Measurements from ENCODE around the gene BRSK1. TPM values are rescaled to one million over a fixed set of nuclear protein-coding genes. Genes with fewer than 3 reads are reported as not detected.
A peak's percentile ranks its signal among the peaks of the same experiment; 100 is the strongest.

Gene BRSK1
- total RNA-seq, 1 donor = 5.2 TPM

GRCh38 chr19:55347442-55348009 is 63.7 kb downstream of the BRSK1 start:
- DNase-seq (ENCODE audit: low read depth) = no peak
- no peak overlapping the region for H3K4me3 ChIP-seq (ENCODE audit: low read depth, low read length)
- no peak for TF ChIP-seq CTCF (IDR thresholded peaks at IDR 0.05; ENCODE audit: insufficient read depth, low read length)

DNA sequence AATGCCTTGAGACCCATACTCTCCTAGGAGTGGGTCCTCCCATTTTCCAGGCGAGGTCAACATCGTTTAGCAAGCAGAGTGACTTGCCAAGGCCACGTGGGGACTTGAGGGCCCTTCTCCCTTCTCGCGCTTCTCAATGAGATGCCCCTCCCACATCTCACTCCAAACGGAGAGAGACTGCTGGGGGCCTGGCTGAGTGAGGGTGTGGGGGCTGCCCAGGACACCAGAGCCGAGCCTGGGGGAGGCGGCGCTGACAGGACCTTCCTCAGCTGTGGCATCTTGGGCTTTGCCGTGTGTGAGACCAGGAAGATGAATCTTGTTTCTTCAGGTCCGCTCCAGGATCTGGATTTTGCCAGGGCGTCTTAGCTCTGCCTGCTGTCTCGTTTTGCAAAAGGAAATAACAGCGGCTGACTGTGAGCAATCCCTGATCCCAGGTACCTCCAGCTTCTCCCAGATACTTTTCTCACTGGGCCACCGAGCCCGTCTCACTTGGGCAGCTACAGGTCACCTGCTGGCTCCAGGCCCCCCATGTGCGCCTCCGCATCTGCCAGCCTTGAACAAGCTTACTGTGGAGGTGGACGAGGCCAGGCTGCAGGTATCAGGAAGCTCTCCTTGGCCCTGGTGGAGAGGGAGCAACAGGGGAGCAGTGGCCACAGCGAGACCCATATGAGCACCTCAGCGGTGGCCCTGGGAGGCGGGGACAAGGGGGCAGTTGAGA is 64.7 kb downstream of the BRSK1 start:
- H3K4me3 ChIP-seq (ENCODE audit: low read depth, low read length) = no peak overlapping the region
- TF ChIP-seq CTCF (IDR thresholded peaks at IDR 0.05; ENCODE audit: insufficient read depth, low read length) = no peak
- DNase-seq (ENCODE audit: low read depth) = no peak

DNA sequence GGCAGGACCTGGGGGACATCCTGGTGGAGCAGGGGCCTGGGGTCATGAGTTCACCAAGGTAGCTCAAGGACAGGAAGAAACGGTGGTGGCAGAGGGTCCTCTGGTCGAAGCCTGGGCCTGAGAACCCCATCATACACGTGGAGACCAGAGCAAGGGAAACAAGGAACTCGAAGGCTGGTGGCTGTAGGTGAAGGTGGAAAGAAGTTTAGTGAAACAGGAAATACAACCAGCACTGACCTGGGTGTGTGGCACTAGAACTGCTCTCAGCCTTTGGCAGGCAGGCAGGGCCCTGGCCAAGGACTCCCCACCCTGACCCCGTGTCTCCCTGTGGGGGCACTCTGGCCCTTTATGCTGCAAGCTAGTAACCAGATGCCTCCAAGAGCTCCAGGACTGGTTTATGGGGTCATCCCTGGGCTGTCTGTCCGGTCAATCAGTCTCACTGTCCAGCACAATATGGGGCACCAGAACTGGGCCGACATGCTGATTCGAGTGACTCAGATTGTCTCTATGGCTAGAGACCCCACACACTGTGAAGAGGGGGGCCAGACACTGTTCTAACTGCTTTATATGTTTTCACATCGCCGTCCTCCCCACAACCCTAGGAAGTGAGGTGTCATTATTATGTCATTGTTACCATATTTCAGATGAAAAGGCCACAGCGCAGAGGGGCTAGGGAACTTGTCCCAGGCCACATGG is 67.0 kb downstream of the BRSK1 start:
- DNase-seq (ENCODE audit: low read depth) = no peak
- TF ChIP-seq CTCF (IDR thresholded peaks at IDR 0.05; ENCODE audit: insufficient read depth, low read length) = no peak
- H3K4me3 ChIP-seq (ENCODE audit: low read depth, low read length) = no peak overlapping the region

DNA sequence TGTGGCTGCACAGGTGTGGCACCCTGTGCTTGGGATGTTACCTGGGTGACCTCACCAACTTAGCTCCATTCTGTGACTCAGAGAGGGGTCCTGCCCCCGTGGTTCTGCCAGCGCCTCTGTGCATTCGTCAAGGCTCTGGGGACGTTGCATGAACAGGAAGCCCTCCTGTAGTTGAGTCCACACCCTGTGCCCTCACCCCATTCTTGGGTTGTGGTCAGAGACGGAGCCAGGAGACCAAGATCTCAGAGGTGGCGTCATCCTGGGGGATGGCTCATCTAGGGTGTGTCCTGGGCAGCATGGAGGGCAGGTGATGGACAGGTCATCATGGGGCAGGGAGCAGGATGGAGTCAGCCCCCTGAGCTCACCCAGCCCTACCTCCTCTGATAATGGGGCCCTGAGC is 68.2 kb downstream of the BRSK1 start:
- DNase-seq (ENCODE audit: low read depth) = no peak
- no peak overlapping the region for H3K4me3 ChIP-seq (ENCODE audit: low read depth, low read length)
- no peak for TF ChIP-seq CTCF (IDR thresholded peaks at IDR 0.05; ENCODE audit: insufficient read depth, low read length)

- TF ChIP-seq CTCF (IDR thresholded peaks at IDR 0.05; ENCODE audit: insufficient read depth, low read length) = no peak
- H3K4me3 ChIP-seq (ENCODE audit: low read depth, low read length) = no peak overlapping the region
These were observed 68.8 kb downstream of the BRSK1 start for GRCh38 chr19:55352549-55353145.

DNA sequence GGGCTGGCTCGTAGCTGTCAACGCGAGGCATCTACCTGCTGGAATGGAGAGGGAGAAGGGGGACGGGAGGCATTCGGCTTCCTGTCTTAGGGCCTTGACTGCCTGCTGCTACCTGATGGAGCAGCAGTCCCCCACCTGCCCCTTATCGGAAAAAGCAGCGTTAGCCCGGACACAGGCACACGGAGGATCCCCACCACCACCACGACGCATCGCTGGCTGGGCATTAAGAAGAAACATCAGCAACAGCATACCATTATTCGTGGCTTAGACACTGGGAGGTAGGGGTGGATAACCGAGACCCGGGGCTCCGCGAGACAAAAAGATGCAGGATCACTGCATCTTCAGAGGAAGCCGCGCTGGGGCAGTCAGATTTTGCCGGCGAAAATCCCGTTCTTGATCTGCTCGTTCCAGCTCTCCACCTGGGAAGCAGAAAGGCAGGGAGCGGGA is 69.6 kb downstream of the BRSK1 start:
- peak overlapping the region; percentile 60 for H3K4me3 ChIP-seq (ENCODE audit: low read depth, low read length)
- DNase-seq (ENCODE audit: low read depth) = no peak
- TF ChIP-seq CTCF (IDR thresholded peaks at IDR 0.05; ENCODE audit: insufficient read depth, low read length) = no peak

More at GRCh38 chr19:55352549-55353145, 68.8 kb downstream of the BRSK1 start:
- DNase-seq (ENCODE audit: low read depth) = no peak
